Tibial nerve (tissue), 3 donors: Measurements from ENCODE around the gene ZNF423.

Experiments
- CTCF ChIP-seq, 5 experiments: fragments of 200-600 bp in 3 of 5; fragments of 450-650 bp in 2 of 5; sonication (generic) in 3 of 5; IDR thresholded peaks; one replicate each; pipeline ENCODE4 v1.5.1; 2016 to 2019; ENCODE audit warnings: antibody characterized with exemption in 5 of 5, mild to moderate bottlenecking in 3 of 5, moderate library complexity in 2 of 5
- POLR2A ChIP-seq, 2 donors: fragments of 450-650 bp; IDR thresholded peaks; one replicate each; pipeline ENCODE4 v1.6.1; 2017; ENCODE audit warnings: antibody characterized with exemption in 2 of 2, mild to moderate bottlenecking in 2 of 2, moderate library complexity in 2 of 2

DNA sequence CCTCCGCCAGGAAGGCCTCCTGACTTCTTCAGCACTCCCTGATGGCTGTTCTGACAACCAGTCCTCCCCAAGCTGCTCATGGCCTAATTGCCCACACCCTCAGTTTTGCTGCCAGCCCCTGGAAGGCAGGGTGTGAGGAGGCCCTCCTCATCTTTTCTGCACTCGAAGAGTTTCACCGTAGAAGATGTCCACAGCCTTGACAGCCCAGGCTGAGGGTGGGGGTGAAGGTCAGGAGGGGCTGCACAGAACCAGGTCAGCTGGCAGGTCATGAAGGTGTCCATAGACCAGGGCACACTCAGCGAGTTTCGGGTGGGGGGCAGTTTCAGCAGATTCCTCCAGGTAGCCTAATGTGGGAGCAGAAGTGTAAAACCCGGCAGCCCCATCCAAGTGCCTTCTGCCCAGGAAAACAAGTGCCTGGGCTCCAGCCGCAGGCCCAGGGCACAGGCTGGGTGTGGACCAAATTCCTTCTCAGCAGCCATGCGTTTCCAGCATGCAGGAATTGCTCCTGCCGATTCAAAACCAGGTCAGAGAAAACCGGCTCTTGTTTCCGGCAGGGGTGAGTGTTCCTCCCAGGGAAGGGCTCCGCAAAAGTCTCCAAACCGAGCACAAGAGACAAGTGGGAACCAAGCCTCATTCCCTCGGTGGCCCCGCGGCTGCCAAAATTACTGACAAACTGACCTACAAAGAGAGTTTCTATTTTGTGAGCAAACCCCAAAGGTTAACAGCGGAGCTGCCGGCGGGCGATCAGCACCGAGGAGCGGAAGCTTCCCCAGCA is 253.5 kb downstream of the ZNF423 start:
- TF ChIP-seq POLR2A (IDR thresholded peaks at IDR 0.05) = no peak
- TF ChIP-seq CTCF (IDR thresholded peaks at IDR 0.05) = no peak
